ENCODE measurements around the gene KCTD16.

The KCTD16 gene

GRCh38 chr5:144485540-144485939 lies 314.9 kb downstream of the KCTD16 start:
- TF ChIP-seq POLR2A (IDR thresholded peaks at IDR 0.05; ENCODE audit: low read depth, low read length) = no peak
- FAIRE-seq (no peak), DNase-seq (ENCODE audit: insufficient read length, low spot score) (no peak)

GRCh38 chr5:144487207-144487606 lies 316.5 kb downstream of the KCTD16 start:
- FAIRE-seq = no peak
- no peak for DNase-seq (ENCODE audit: insufficient read length, low spot score)
- no peak for TF ChIP-seq POLR2A (IDR thresholded peaks at IDR 0.05; ENCODE audit: low read depth, low read length)

GRCh38 chr5:144487761-144488160 lies 317.1 kb downstream of the KCTD16 start:
- DNase-seq (ENCODE audit: insufficient read length, low spot score) (no peak), FAIRE-seq (no peak)
- no peak for TF ChIP-seq POLR2A (IDR thresholded peaks at IDR 0.05; ENCODE audit: low read depth, low read length)

- TF ChIP-seq POLR2A (IDR thresholded peaks at IDR 0.05; ENCODE audit: low read depth, low read length) = no peak
- DNase-seq (ENCODE audit: insufficient read length, low spot score) = no peak
- FAIRE-seq = peak; percentile 20
These were observed 332.4 kb downstream of the KCTD16 start for GRCh38 chr5:144503123-144503522.

GRCh38 chr5:144504929-144505577 lies 334.4 kb downstream of the KCTD16 start:
- FAIRE-seq (no peak), DNase-seq (ENCODE audit: insufficient read length, low spot score) (no peak)
- no peak for TF ChIP-seq POLR2A (IDR thresholded peaks at IDR 0.05; ENCODE audit: low read depth, low read length)

- DNase-seq (ENCODE audit: insufficient read length, low spot score) (no peak), FAIRE-seq (no peak)
- no peak for TF ChIP-seq POLR2A (IDR thresholded peaks at IDR 0.05; ENCODE audit: low read depth, low read length)
These were observed 340.3 kb downstream of the KCTD16 start for GRCh38 chr5:144510845-144511579.

- TF ChIP-seq POLR2A (IDR thresholded peaks at IDR 0.05; ENCODE audit: low read depth, low read length) = no peak
- no peak for FAIRE-seq
These were observed 341.0 kb downstream of the KCTD16 start for GRCh38 chr5:144511580-144512072.

GRCh38 chr5:144522698-144523097 lies 352.0 kb downstream of the KCTD16 start:
- DNase-seq (ENCODE audit: insufficient read length, low spot score) (no peak), FAIRE-seq (no peak)
- no peak for TF ChIP-seq POLR2A (IDR thresholded peaks at IDR 0.05; ENCODE audit: low read depth, low read length)

More at GRCh38 chr5:144511580-144512072, 341.0 kb downstream of the KCTD16 start:
- no peak for DNase-seq (ENCODE audit: insufficient read length, low spot score)

- FAIRE-seq (no peak), DNase-seq (ENCODE audit: insufficient read length, low spot score) (no peak)
- TF ChIP-seq POLR2A (IDR thresholded peaks at IDR 0.05; ENCODE audit: low read depth, low read length) = no peak
These were observed 354.3 kb downstream of the KCTD16 start for GRCh38 chr5:144525000-144525399.

- no peak for TF ChIP-seq POLR2A (IDR thresholded peaks at IDR 0.05; ENCODE audit: low read depth, low read length)
- FAIRE-seq = no peak
- DNase-seq (ENCODE audit: insufficient read length, low spot score) = no peak
These were observed 360.5 kb downstream of the KCTD16 start for GRCh38 chr5:144531188-144531587.

All from H54 (cell line).